AG09309 (cell line): Measurements from ENCODE around the gene USP53.
"Not testable (repeated sequence)": the region's sequence is repeated elsewhere in the genome, so short reads cannot be mapped to it uniquely, and the experiment has no call there.

Experiments
- DNase-seq: peaks from one replicate; pipeline ENCODE4 v3.0.0-alpha.2; 2010; ENCODE audit warnings: low read depth
- H3K4me3 ChIP-seq: 2 replicates; pipeline ENCODE4 v1.5.1; 2011; ENCODE audit warnings: mild to moderate bottlenecking, low read depth, low read length, moderate library complexity; ENCODE audit not compliant: control insufficient read depth
- TF ChIP-seq, protein P1 (sequence below): IDR thresholded peaks from 2 replicates; pipeline ENCODE4 v1.5.1; 2011; ENCODE audit warnings: mild to moderate bottlenecking, low read depth, low read length, inconsistent platforms; ENCODE audit not compliant: insufficient read depth, control insufficient read depth; ENCODE audit errors: missing control alignments

Gene USP53

DNA sequence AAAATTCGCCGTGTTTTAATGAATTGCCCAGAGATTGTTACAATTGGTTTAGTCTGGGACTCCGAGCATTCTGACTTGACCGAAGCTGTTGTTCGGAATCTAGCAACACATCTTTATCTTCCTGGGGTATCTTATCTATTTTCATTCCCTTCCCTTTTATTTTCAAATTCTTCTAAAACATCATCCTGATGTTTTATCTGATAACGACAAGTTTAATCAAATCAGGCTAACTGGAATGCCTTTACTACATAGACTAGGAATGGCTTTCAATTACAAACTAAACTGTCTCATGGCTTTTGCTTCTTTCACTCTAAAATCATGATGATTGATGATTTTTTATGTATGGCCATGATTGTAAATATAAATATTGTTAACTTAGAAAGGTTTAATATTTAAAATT, 48.0 kb downstream of the USP53 start:
- no peak overlapping the region for H3K4me3 ChIP-seq
- DNase-seq: no peak

DNA sequence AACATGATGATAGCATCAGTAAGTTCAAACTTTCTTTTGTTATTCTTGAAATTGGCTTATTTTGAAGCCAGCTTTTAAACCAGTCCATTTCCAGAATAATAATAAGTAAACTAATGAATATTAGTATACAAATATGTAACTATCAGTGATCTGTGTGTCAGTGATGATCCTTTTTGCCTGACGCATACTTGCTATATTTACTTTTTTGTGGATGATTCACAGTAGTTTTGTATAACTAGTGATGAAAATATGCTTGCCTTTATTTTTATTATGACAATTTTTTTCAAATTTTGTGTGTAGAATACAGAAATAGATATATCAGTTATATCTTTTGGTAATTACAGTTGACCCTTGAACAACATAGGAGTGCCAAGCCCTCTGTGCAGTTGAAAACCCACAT, 49.5 kb downstream of the USP53 start:
- TF ChIP-seq, protein P1, sequence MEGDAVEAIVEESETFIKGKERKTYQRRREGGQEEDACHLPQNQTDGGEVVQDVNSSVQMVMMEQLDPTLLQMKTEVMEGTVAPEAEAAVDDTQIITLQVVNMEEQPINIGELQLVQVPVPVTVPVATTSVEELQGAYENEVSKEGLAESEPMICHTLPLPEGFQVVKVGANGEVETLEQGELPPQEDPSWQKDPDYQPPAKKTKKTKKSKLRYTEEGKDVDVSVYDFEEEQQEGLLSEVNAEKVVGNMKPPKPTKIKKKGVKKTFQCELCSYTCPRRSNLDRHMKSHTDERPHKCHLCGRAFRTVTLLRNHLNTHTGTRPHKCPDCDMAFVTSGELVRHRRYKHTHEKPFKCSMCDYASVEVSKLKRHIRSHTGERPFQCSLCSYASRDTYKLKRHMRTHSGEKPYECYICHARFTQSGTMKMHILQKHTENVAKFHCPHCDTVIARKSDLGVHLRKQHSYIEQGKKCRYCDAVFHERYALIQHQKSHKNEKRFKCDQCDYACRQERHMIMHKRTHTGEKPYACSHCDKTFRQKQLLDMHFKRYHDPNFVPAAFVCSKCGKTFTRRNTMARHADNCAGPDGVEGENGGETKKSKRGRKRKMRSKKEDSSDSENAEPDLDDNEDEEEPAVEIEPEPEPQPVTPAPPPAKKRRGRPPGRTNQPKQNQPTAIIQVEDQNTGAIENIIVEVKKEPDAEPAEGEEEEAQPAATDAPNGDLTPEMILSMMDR: no peak
- H3K4me3 ChIP-seq: no peak overlapping the region
- no peak for DNase-seq

More for the DNA sequence above, 48.0 kb downstream of the USP53 start:
- TF ChIP-seq, protein P1: no peak

DNA sequence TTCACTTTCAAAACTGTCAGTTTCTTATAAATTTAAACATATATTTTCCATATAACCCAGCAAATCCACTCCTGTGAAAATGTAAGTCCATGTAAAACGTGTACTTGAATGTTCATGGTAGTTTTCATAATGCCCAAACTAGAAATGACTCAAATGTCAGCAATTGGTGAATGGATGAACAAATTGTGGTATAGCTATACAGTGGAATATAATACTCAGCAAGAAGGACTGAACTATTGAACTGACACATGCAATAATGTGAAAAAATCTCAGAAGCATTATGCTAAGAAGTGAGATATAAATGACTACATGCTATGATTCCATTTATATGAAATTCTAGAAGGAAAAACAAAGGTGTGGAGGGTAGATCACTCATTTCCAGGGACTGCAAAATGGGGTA, 52.2 kb downstream of the USP53 start:
- TF ChIP-seq, protein P1: no peak
- DNase-seq: no peak
- no peak overlapping the region for H3K4me3 ChIP-seq

DNA sequence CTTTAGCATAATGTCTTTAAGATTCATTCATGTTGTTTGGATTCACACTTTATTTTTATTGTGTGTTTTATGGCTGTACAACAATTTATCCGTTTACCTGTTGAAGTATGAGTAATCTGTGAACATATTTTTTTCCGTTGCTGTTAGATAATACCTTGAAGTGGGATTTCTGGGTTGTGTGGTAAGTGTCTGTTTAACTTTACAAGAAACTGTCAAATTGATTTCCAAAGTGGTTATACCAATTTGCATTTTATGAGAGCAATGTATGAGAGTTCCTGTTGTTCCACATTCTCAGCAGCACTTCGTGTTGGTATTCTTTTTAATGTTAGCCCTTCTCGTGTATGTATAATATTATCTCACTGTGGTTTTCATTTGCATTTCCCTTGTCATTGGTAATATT, 53.6 kb downstream of the USP53 start:
- H3K4me3 ChIP-seq: no peak overlapping the region

DNA sequence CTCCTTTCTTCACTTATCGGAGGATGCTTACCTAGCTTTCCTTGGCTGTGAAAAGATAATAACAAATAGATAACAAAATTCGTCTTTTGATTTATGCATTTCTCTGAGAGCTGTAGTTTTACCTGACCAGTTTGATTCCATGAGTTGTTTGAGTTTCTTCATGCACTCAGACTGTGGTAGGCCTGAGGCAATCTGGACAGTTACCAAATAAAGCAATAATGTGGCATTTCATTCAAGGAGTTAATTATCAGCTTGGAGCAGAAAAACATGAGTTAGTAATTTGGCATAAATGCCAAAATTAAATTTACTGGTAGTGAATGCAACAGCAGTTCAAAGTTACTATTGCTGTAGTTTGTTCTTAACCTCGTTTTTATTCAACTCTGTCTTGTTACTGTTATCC, 56.0 kb downstream of the USP53 start:
- no peak for DNase-seq
- H3K4me3 ChIP-seq: no peak overlapping the region
- TF ChIP-seq, protein P1: no peak

More for the DNA sequence above, 53.6 kb downstream of the USP53 start:
- TF ChIP-seq, protein P1: no peak
- no peak for DNase-seq

DNA sequence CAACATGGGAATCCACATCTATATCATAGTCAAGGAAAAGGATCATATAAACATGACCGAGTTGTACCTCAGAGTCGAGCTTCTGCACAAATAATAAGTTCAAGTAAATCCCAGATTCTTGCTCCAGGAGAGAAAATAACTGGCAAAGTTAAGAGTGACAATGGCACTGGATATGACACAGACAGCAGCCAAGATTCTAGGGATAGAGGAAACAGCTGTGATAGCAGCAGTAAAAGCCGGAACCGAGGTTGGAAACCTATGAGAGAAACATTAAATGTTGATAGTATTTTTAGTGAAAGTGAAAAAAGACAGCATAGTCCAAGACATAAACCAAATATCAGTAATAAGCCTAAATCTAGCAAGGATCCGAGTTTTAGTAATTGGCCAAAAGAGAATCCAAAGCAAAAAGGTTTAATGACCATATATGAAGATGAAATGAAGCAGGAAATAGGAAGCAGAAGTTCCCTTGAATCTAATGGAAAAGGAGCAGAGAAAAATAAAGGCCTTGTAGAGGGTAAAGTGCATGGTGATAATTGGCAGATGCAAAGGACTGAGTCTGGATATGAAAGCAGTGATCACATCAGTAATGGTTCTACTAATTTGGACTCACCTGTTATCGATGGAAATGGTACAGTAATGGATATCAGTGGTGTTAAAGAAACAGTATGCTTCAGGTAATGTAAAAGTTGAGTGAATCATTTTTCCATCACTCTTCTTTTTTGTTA, 59.0 kb downstream of the USP53 start:
- H3K4me3 ChIP-seq: no peak overlapping the region
- TF ChIP-seq, protein P1: no peak
- DNase-seq: no peak

DNA sequence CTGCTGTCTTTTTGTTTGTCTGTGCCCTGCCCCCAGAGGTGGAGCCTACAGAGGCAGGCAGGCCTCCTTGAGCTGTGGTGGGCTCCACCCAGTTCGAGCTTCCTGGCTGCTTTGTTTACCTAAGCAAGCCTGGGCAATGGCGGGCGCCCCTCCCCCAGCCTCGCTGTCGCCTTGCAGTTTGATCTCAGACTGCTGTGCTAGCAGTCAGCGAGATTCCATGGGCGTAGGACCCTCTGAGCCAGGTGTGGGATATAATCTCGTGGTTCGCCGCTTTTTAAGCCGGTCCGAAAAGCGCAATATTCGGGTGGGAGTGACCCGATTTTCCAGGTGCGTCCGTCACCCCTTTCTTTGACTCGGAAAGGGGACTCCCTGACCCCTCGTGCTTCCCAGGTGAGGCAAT, 67.0 kb downstream of the USP53 start:
- H3K4me3 ChIP-seq, DNase-seq: not testable (repeated sequence)

DNA sequence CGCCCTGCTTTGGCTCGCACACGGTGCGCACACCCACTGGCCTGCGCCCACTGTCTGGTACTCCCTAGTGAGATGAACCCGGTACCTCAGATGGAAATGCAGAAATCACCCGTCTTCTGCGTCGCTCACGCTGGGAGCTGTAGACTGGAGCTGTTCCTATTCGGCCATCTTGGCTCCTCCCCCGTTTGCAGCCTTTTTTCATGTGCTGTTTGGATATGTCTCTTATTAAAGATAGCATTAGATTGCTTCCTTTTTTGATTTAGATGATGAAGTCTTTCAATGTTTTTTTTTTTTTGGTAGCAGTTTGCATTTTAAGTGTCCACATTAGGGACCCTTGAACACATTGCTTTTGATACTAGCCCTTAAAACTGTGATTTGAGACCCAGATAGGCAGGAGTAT, 67.4 kb downstream of the USP53 start:
- not testable (repeated sequence) for DNase-seq

More for the DNA sequence above, 67.4 kb downstream of the USP53 start:
- H3K4me3 ChIP-seq: not testable (repeated sequence)
